GM13976 (cell line): Measurements from ENCODE around the gene AATK.

Source experiments
- DNase-seq: peaks from one replicate; pipeline ENCODE4 v3.0.0; 2012; ENCODE audit warnings: low spot score
- in situ Hi-C: fragments of 300-500 bp; cut with MboI; formaldehyde crosslinking; loops from one replicate; pipeline ENCODE4 v1.12.0; 2022; ENCODE audit warnings: low sequenced_read_pairs, mixed read lengths, inconsistent platforms; ENCODE audit not compliant: unreplicated experiment
- TF ChIP-seq, protein P1 (sequence below): IDR thresholded peaks from 2 replicates; pipeline ENCODE4 v1.5.1; 2012; ENCODE audit warnings: borderline replicate concordance, mild to moderate bottlenecking; ENCODE audit not compliant: insufficient read depth; ENCODE audit errors: extremely low read depth, missing control alignments, control extremely low read depth

AATK gene

DNA sequence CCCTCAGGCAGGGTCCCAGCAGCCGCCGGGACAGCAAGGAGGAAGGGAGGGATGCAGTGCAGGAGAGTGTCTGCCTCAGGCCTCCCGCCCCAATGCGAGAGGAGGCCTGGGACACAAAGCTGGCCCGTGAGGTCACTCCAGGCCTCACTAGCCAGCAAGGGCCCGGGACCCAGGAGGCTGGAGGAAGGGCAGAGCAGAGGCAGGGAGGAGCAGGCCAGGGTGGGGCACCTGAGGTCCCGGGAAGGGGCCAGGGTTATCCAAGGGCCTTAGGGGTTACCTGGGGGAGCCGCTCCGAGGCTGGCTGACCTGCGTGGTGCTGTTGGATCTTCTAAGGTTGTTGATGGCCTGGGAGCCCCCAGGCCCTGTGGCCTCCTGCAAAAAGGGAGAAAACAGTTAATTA is 42.6 kb upstream of the AATK start:
- TF ChIP-seq, protein P1, sequence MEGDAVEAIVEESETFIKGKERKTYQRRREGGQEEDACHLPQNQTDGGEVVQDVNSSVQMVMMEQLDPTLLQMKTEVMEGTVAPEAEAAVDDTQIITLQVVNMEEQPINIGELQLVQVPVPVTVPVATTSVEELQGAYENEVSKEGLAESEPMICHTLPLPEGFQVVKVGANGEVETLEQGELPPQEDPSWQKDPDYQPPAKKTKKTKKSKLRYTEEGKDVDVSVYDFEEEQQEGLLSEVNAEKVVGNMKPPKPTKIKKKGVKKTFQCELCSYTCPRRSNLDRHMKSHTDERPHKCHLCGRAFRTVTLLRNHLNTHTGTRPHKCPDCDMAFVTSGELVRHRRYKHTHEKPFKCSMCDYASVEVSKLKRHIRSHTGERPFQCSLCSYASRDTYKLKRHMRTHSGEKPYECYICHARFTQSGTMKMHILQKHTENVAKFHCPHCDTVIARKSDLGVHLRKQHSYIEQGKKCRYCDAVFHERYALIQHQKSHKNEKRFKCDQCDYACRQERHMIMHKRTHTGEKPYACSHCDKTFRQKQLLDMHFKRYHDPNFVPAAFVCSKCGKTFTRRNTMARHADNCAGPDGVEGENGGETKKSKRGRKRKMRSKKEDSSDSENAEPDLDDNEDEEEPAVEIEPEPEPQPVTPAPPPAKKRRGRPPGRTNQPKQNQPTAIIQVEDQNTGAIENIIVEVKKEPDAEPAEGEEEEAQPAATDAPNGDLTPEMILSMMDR, result no peak
- in situ Hi-C loops, result no loop called here
- DNase-seq, result no peak

DNA sequence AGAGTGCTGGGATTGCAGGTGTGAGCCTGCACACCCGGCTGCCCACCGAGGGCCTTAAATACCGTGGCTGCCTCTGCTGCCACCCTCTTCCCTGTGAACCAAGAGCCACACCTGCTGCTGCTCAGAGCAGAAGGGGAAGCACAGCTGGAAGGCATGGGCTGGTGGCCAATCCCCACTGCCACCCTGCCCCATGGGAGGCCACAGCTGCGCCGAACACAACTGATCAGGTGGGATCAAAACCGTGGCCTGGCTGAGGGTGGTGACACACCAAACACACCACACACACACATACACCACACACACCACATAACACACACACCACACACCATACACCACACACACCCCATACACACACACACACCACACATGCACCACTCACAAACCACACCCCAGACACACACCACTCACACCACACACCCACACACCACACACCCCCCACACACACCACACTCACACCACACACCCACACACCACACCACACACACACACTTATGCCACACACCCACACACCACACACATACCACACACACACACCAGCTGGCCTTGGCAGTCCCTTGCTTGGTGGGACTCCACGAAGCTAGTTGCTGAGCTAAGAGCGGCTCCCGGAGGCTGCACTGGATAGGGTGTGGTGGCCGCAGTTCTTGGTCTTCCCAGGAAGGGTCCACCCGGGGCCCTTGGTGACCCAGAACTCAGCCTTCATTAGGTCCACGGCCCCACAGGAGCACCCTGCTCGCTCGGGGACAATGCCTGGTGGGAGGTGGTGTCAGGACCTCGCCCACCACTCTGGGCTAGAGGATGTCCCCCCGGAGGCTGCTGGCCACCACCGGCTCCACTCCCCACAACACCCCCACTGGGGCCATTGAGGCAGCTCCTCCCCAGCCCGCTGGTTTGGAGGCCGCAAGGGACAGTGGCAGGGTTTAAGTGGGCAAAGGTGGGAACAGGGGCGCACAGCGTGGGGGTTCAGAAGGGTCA is 41.9 kb upstream of the AATK start:
- in situ Hi-C loops, result no loop called here
- DNase-seq, result no peak
- TF ChIP-seq, protein P1, result no peak

DNA sequence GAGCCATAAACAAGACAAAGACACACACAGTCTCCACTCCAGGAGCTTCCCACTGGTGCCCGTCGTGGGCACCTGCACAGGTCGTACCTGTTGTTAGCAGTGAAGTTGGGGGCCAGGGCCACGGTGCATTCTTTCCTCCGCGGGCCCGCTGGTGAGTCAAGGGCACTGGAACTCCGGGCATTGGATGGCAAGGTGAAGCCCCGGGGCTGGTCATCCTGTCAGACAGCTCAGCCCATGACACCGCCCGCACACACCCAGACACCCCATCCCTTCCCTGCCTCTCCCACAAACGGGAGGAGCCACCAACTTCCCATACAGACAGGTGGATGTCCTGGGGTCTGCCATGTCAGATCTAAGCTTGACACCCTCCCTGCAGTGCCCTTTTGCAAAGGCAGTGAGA is 40.6 kb upstream of the AATK start:
- in situ Hi-C loops, result no loop called here

GRCh38 chr17:81206166-81206565 is 40.1 kb upstream of the AATK start:
- no peak for DNase-seq
- TF ChIP-seq, protein P1, result no peak
- in situ Hi-C loops, result no loop called here

More for the DNA sequence above, 40.6 kb upstream of the AATK start:
- no peak for DNase-seq
- TF ChIP-seq, protein P1, result no peak

DNA sequence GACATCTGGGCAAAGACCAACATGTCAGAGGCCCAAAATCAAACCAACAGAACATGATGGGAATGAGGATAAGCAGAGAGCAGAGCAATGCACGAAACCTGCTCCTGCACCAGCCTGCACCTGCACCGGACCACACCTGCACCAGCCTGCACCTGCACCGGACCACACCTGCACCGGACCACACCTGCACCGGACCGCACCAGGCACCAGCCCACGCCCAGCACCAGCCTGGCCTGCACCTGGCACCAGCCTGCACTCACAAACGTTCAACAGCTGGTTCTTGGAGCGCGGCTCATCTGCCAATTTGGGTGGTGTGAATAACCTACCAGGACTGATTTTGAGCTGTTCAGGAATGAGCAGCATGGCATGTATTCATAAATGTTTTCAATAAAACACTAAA is 38.6 kb upstream of the AATK start:
- TF ChIP-seq, protein P1, result no peak
- in situ Hi-C loops, result no loop called here
- no peak for DNase-seq

GRCh38 chr17:81203136-81203535 is 37.1 kb upstream of the AATK start:
- DNase-seq, result no peak
- in situ Hi-C loops, result no loop called here
- TF ChIP-seq, protein P1, result no peak
